Bone marrow (tissue), 2 donors: ENCODE measurements around the gene ADGRV1.
"Not testable (repeated sequence)": the region's sequence is repeated elsewhere in the genome, so short reads cannot be mapped to it uniquely, and the experiment has no call there.

Experiments used
- DNase-seq, 2 donors: peaks; one replicate each; lab custom pipeline; 2025; lab: John Stamatoyannopoulos, UW

The ADGRV1 gene

GRCh38 chr5:90650767-90651166 is 92.2 kb downstream of the ADGRV1 start:
- no peak for DNase-seq

- no peak for DNase-seq
Observed at GRCh38 chr5:90654215-90654614, 95.6 kb downstream of the ADGRV1 start.

GRCh38 chr5:90655423-90655822 is 96.8 kb downstream of the ADGRV1 start:
- DNase-seq: no peak

GRCh38 chr5:90657030-90657429 is 98.4 kb downstream of the ADGRV1 start:
- no peak for DNase-seq

- DNase-seq: no peak
Observed at GRCh38 chr5:90657788-90658187, 99.2 kb downstream of the ADGRV1 start.

GRCh38 chr5:90658620-90659019 is 100.0 kb downstream of the ADGRV1 start:
- no peak for DNase-seq

- DNase-seq: not testable (repeated sequence)
Observed at GRCh38 chr5:90668079-90668565, 109.5 kb downstream of the ADGRV1 start.

- no peak for DNase-seq
Observed at GRCh38 chr5:90675222-90675621, 116.6 kb downstream of the ADGRV1 start.

- no peak for DNase-seq
Observed at GRCh38 chr5:90680921-90681563, 122.4 kb downstream of the ADGRV1 start.

GRCh38 chr5:90682278-90682677 is 123.7 kb downstream of the ADGRV1 start:
- DNase-seq: no peak

GRCh38 chr5:90685425-90686022 is 126.9 kb downstream of the ADGRV1 start:
- no peak for DNase-seq

GRCh38 chr5:90686363-90686762 is 127.8 kb downstream of the ADGRV1 start:
- not testable (repeated sequence) for DNase-seq

- DNase-seq: not testable (repeated sequence)
Observed at GRCh38 chr5:90687458-90687857, 128.9 kb downstream of the ADGRV1 start.

GRCh38 chr5:90689064-90689463 is 130.5 kb downstream of the ADGRV1 start:
- no peak for DNase-seq

- no peak for DNase-seq
Observed at GRCh38 chr5:90690307-90690706, 131.7 kb downstream of the ADGRV1 start.

- no peak for DNase-seq
Observed at GRCh38 chr5:90691533-90691932, 132.9 kb downstream of the ADGRV1 start.

GRCh38 chr5:90696153-90696552 is 137.6 kb downstream of the ADGRV1 start:
- peak in 1 of 2 donors; percentile 66 for DNase-seq

GRCh38 chr5:90700299-90700698 is 141.7 kb downstream of the ADGRV1 start:
- DNase-seq: no peak

- DNase-seq: no peak
Observed at GRCh38 chr5:90703932-90704331, 145.3 kb downstream of the ADGRV1 start.

- DNase-seq: no peak
Observed at GRCh38 chr5:90707698-90708097, 149.1 kb downstream of the ADGRV1 start.

GRCh38 chr5:90709323-90710155 is 150.9 kb downstream of the ADGRV1 start:
- peak in 1 of 2 donors; percentile 24 for DNase-seq

GRCh38 chr5:90718387-90718786 is 159.8 kb downstream of the ADGRV1 start:
- no peak for DNase-seq

- DNase-seq: no peak
Observed at GRCh38 chr5:90739567-90739966, 181.0 kb downstream of the ADGRV1 start.
